Colonic mucosa (tissue), 4 donors: ENCODE results near the gene ZSWIM1. TPM values are rescaled to one million over a fixed set of nuclear protein-coding genes. Genes with fewer than 3 reads are reported as not detected.

Experiments used
- DNase-seq: peaks from one replicate; pipeline ENCODE4 v3.0.0-alpha.2; 2020
- H3K27ac ChIP-seq: fragments of 200-600 bp; one replicate; pipeline ENCODE4 v1.8.0; 2021
- H3K27me3 ChIP-seq: fragments of 200-600 bp; one replicate; pipeline ENCODE4 v1.8.0; 2021
- H3K36me3 ChIP-seq: fragments of 200-600 bp; one replicate; pipeline ENCODE4 v1.8.0; 2021
- H3K4me1 ChIP-seq: fragments of 200-600 bp; one replicate; pipeline ENCODE4 v1.8.0; 2021; ENCODE audit warnings: mild to moderate bottlenecking
- H3K4me3 ChIP-seq: fragments of 200-600 bp; one replicate; pipeline ENCODE4 v1.8.0; 2021
- H3K9ac ChIP-seq, 2 donors: one replicate each; pipeline ENCODE4 v1.7.0; 2013; ENCODE audit warnings: control low read depth in 2 of 2, low read depth in 2 of 2, low read length in 2 of 2
- H3K9me3 ChIP-seq: fragments of 200-600 bp; one replicate; pipeline ENCODE4 v1.8.0; 2021
- CTCF ChIP-seq: fragments of 200-600 bp; IDR thresholded peaks from one replicate; pipeline ENCODE4 v1.8.0; 2022; ENCODE audit warnings: antibody characterized with exemption, mild to moderate bottlenecking
- intact Hi-C: fragments of 100-400 bp; cut with DNase I; formaldehyde crosslinking; loops from one replicate; pipeline ENCODE4 v1.14.1; 2022
- total RNA-seq, 2 donors: library from RNA; stranded (reverse); fragmentation: NEBNext Ultra II Directional in 1 of 2; extraction: Animal tissue kit (Norgen Biotek cat#: 25700) in 1 of 2; gene quantifications; one replicate each; pipeline ENCODE4 v1.2.1, GENCODE V29; 2021
- donor health status: healthy.
- donor health status: DM: no; HTN: no; CAD: no.
- donor health status: DM: no; HTN: no; CAD: no.

The ZSWIM1 gene
- total RNA-seq, 2 donors from 2014 or later: 13.3 to 13.4 TPM

GRCh38 chr20:45894797-45895196, 13.8 kb downstream of the ZSWIM1 start:
- intact Hi-C loops: loop anchor here (5.0 kb wide), 2 partner anchors 38 to 68 kb away; partner anchors contain the start of gene PCIF1
- Histone ChIP-seq H3K4me3 (no peak overlapping the region), H3K4me1 (peaks cover 18% of the 10 kb centered on the region), H3K27me3 (no peaks in the 10 kb centered on the region), H3K9ac (no peak overlapping the region), H3K27ac (no peak overlapping the region), H3K36me3 (peaks cover 13% of the 10 kb centered on the region), H3K9me3 (no peaks in the 10 kb centered on the region)
- no peak for DNase-seq
- TF ChIP-seq CTCF: no peak

DNA sequence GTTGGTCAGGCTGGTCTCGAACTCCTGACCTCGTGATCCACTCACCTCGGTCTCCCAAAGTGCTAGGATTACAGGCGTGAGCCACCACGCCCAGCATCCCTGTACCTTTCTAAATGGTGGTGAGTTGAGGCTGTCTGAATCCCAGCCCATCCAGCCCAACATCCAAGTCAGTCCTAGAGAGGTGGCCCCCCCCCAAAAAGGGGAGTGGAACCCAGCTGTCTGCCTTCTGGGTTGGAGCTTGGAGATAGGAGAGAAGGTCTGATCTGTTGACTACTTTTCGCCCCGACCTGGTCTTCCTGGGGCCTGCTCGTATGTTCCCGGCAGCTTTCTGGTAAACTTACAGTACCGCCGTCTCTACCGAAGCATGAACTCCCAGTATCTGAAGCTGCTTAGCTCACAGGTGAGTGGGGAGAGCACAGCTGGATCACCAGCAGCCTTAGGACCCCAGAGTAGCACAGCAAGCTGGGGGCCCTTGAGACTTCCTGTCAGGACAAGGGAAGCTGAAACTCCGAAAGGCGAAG, 15.7 kb downstream of the ZSWIM1 start:
- Histone ChIP-seq H3K27ac (no peak overlapping the region), H3K9me3 (no peaks in the 10 kb centered on the region), H3K27me3 (no peaks in the 10 kb centered on the region), H3K4me1 (peaks cover 18% of the 10 kb centered on the region), H3K36me3 (peaks cover 13% of the 10 kb centered on the region), H3K9ac (no peak overlapping the region), H3K4me3 (no peak overlapping the region)
- DNase-seq: no peak
- intact Hi-C loops: no loop called here
- TF ChIP-seq CTCF: no peak

GRCh38 chr20:45897289-45897688, 16.3 kb downstream of the ZSWIM1 start:
- Histone ChIP-seq H3K36me3 (peaks cover 13% of the 10 kb centered on the region), H3K9ac (no peak overlapping the region), H3K4me1 (peaks cover 12% of the 10 kb centered on the region), H3K27ac (no peak overlapping the region), H3K4me3 (no peak overlapping the region), H3K27me3 (no peaks in the 10 kb centered on the region), H3K9me3 (no peaks in the 10 kb centered on the region)
- no peak for DNase-seq
- intact Hi-C loops: no loop called here
- TF ChIP-seq CTCF: no peak

GRCh38 chr20:45897692-45898091, 16.7 kb downstream of the ZSWIM1 start:
- Histone ChIP-seq H3K4me3 (no peak overlapping the region), H3K27me3 (no peaks in the 10 kb centered on the region), H3K9me3 (no peaks in the 10 kb centered on the region), H3K36me3 (peaks cover 13% of the 10 kb centered on the region), H3K27ac (no peak overlapping the region), H3K9ac (no peak overlapping the region), H3K4me1 (peaks cover 9% of the 10 kb centered on the region)
- intact Hi-C loops: no loop called here
- DNase-seq: no peak
- no peak for TF ChIP-seq CTCF

DNA sequence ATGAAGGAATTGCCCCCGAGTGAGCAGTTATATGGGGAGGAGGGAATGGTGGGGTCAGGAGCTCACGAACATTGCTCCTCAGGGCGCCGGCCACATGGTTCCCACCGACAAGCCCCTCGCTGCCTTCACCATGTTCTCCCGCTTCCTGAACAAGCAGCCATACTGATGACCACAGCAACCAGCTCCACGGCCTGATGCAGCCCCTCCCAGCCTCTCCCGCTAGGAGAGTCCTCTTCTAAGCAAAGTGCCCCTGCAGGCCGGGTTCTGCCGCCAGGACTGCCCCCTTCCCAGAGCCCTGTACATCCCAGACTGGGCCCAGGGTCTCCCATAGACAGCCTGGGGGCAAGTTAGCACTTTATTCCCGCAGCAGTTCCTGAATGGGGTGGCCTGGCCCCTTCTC, 17.3 kb downstream of the ZSWIM1 start:
- no peak for DNase-seq
- intact Hi-C loops: no loop called here
- no peaks in the 10 kb centered on the region for H3K9me3 ChIP-seq

More for the DNA sequence above, 17.3 kb downstream of the ZSWIM1 start:
- Histone ChIP-seq H3K9ac (no peak overlapping the region), H3K27ac (no peak overlapping the region), H3K27me3 (no peaks in the 10 kb centered on the region), H3K36me3 (peaks cover 13% of the 10 kb centered on the region), H3K4me3 (no peak overlapping the region), H3K4me1 (peaks cover 3% of the 10 kb centered on the region)
- TF ChIP-seq CTCF: no peak
